Measurements from ENCODE around the gene ICAM4. TPM values are rescaled to one million over a fixed set of nuclear protein-coding genes. Genes with fewer than 3 reads are reported as not detected.

Gene ICAM4
- total and polyA plus RNA-seq, 2 of the 13 experiments (the other 11 are each of a cell fraction or from before 2014, with no cell fraction given), result 2.9 to 4.0 TPM

- TF ChIP-seq, protein P1, sequence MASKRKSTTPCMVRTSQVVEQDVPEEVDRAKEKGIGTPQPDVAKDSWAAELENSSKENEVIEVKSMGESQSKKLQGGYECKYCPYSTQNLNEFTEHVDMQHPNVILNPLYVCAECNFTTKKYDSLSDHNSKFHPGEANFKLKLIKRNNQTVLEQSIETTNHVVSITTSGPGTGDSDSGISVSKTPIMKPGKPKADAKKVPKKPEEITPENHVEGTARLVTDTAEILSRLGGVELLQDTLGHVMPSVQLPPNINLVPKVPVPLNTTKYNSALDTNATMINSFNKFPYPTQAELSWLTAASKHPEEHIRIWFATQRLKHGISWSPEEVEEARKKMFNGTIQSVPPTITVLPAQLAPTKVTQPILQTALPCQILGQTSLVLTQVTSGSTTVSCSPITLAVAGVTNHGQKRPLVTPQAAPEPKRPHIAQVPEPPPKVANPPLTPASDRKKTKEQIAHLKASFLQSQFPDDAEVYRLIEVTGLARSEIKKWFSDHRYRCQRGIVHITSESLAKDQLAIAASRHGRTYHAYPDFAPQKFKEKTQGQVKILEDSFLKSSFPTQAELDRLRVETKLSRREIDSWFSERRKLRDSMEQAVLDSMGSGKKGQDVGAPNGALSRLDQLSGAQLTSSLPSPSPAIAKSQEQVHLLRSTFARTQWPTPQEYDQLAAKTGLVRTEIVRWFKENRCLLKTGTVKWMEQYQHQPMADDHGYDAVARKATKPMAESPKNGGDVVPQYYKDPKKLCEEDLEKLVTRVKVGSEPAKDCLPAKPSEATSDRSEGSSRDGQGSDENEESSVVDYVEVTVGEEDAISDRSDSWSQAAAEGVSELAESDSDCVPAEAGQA (IDR thresholded peaks at IDR 0.05; ENCODE audit: low read depth), result no peak
- TF ChIP-seq, protein P1 (CRISPR knock-in tag; IDR thresholded peaks at IDR 0.05; ENCODE audit: borderline replicate concordance), result no peak
- no peak for TF ChIP-seq KDM1A (CRISPR knock-in tag; IDR thresholded peaks at IDR 0.05)
- TF ChIP-seq DMTF1 (CRISPR knock-in tag; IDR thresholded peaks at IDR 0.05), result no peak
- TF ChIP-seq ZNF850 (CRISPR knock-in tag; conservative IDR thresholded peaks at IDR 0.05), result no peak
- TF ChIP-seq ZNF296 (CRISPR knock-in tag; conservative IDR thresholded peaks at IDR 0.05), result peak; percentile 83
- no peak for TF ChIP-seq TCF7 (IDR thresholded peaks at IDR 0.05; ENCODE audit: low read depth)
- TF ChIP-seq PAX8 (CRISPR knock-in tag; IDR thresholded peaks at IDR 0.05; ENCODE audit: borderline replicate concordance), result no peak
- TF ChIP-seq MEIS2 (CRISPR knock-in tag; IDR thresholded peaks at IDR 0.05), result no peak; the same call in none of the 2 replicates
- no peak for TF ChIP-seq ZBTB26 (CRISPR knock-in tag; IDR thresholded peaks at IDR 0.05; ENCODE audit: borderline replicate concordance)
- no peak for TF ChIP-seq GRHL1 (CRISPR knock-in tag; conservative IDR thresholded peaks at IDR 0.05)
- no peak for TF ChIP-seq RXRB (CRISPR knock-in tag; IDR thresholded peaks at IDR 0.05; ENCODE audit: borderline replicate concordance)
- no peak for TF ChIP-seq SNAI1 (CRISPR knock-in tag; IDR thresholded peaks at IDR 0.05; ENCODE audit: borderline replicate concordance)
- TF ChIP-seq ZBTB43 (CRISPR knock-in tag; conservative IDR thresholded peaks at IDR 0.05), result no peak
- no peak for TF ChIP-seq ZNF329 (CRISPR knock-in tag; IDR thresholded peaks at IDR 0.05; ENCODE audit: low read depth)
- peak; percentile 88 for TF ChIP-seq DR1 (CRISPR knock-in tag; IDR thresholded peaks at IDR 0.05)
These were observed 48.0 kb downstream of the ICAM4 start (continued) for GRCh38 chr19:10334588-10335351.
